Activated CD8-positive, alpha-beta memory T cell treated with anti-CD3 and anti-CD28 coated beads for 4 hours (primary cell): ENCODE data around the gene DNAJC28.
"Not testable (repeated sequence)": the region's sequence is repeated elsewhere in the genome, so short reads cannot be mapped to it uniquely, and the experiment has no call there.

Source experiments
- DNase-seq, 2 donors: peaks; one replicate each; pipeline ENCODE4 v3.0.0-alpha.2; 2020; ENCODE audit warnings: low read depth in 2 of 2

The DNAJC28 gene, protein sequence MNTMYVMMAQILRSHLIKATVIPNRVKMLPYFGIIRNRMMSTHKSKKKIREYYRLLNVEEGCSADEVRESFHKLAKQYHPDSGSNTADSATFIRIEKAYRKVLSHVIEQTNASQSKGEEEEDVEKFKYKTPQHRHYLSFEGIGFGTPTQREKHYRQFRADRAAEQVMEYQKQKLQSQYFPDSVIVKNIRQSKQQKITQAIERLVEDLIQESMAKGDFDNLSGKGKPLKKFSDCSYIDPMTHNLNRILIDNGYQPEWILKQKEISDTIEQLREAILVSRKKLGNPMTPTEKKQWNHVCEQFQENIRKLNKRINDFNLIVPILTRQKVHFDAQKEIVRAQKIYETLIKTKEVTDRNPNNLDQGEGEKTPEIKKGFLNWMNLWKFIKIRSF

GRCh38 chr21:33491373-33492102 lies at the start of gene DNAJC28:
Gene DNAJC28 (minus strand): TSS chr21:33491716. CDS start chr21:33489393, 2,323 bp downstream.
- DNase-seq, result peak; percentile 92 to 93

- DNase-seq, result no peak
These were observed 49.7 kb upstream of the DNAJC28 start for GRCh38 chr21:33541105-33541711.

DNA sequence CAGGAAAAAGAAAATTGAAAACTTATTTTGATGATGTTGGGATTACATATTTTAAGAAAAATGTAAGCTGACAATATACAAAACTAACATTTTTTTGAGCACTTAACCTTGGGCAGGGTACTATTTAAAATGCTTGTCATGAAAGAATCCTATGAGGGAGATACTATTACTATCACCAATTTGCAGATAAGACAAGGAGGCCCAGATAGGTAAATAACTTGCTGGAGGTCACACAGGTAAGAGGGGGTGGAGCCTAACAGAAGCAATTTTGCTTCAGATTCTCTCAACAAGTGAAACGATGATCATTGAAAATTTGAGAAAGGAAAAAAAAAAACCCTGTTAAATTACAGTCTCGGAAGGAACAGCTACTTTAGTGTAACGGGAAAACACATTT lies 49.2 kb upstream of the DNAJC28 start:
- no peak for DNase-seq

DNA sequence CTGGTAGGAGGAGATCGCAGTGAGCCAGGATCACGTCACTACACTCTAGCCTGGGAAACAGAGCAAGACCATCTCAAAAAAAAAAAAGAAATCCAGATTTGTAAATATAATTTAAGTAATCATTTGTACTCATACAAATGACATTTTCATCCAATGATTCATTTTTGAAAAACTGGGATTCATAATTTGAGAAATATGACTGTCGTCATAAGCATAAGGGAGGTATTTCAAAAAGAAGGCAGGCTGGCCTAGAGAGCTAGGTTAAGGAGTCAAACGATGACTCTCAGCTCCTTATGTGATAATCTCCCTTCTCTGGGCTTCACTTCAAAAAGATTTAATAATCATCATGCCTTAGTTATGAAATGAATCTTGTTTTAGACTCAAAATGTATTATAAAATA lies 48.1 kb upstream of the DNAJC28 start:
- DNase-seq, result no peak

DNA sequence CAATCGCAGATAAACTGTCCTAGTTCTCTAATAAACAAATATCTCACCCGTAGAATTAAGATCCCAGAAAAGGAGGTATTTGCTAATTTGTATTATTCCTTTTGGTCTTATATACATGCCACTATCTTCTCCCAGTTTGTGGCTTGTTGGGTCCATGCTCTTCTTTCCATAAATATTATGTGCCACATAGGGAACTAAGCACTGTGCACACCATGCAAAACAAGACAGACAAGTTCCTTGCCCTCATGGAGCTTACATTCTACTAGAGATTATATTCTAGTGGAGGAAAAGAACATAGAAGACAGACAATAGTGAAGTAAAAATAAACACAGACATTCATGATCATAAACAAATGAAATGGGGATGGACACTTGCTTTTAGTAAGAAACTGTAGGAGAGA lies 45.7 kb upstream of the DNAJC28 start:
- no peak for DNase-seq

GRCh38 chr21:33531007-33531406 lies 39.5 kb upstream of the DNAJC28 start:
- no peak for DNase-seq

GRCh38 chr21:33522953-33523349 lies 31.4 kb upstream of the DNAJC28 start:
- no peak for DNase-seq

DNA sequence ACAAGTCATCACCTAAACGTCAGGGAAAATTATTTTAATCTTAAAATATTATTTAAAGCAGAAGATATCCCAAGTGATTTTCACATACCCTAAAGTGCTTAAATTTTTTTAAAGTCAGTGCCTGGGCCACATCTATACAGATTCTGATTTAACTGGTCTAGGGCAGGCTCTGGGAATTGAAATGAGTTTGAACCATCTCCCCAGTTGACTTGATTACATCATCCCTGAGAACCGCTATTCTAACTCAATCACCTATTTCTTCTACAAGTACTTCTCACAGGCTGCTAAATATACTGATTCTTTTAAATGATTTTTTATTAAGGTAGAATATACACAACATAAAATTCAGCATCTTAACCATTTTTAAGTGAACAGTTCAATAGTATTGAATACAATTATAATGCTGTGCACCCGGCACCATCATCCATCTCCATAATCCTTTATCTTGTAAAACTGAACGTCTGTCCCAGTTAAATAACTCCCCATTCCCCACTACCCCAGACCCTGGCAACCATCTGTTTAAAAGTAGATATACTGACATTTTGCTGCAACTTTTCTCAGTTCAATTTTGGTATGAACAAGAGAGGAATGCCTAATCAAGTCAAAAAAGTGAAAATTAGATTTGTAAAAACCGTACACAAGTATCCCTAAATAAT lies 30.9 kb upstream of the DNAJC28 start:
- no peak for DNase-seq

DNA sequence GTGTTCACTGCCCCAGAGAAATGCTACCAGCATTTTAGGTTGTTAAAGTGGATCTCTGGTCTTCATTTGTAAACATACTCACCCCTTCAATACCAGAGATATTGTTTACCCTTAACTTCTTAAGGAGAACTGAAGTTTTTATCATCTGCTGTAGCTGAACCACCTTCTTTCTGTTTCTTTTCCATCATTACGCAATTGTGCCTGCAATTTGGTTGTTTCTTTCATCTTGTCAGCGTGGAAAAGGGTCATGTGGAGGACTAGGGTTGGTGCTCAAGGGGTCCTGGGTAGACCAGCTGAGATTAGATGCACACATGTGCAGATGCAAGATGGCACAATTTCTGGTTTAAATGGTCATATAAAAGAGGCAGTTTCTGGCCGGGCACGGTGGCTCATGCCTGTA lies 27.4 kb upstream of the DNAJC28 start:
- DNase-seq, result no peak

DNA sequence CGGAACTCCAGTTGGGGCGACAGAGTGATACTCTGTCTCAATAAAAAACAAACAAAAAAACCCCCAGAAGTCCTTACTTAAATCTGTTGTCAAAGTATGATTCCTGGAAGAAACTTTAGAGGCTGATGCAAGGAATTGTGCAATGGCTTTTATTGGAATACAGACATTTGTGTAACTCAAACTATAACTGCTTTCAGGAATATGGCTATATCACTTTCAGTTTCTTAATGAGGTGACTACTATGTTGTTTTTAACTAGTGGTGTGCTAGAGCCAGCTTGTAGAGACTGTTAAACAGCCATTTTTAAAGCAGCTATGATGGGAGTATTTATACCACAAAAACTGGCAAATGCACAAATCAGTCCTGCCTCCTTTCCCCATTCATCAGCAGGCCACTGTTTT lies 22.7 kb upstream of the DNAJC28 start:
- no peak for DNase-seq

- no peak for DNase-seq
These were observed 21.0 kb upstream of the DNAJC28 start for GRCh38 chr21:33512481-33512880.

DNA sequence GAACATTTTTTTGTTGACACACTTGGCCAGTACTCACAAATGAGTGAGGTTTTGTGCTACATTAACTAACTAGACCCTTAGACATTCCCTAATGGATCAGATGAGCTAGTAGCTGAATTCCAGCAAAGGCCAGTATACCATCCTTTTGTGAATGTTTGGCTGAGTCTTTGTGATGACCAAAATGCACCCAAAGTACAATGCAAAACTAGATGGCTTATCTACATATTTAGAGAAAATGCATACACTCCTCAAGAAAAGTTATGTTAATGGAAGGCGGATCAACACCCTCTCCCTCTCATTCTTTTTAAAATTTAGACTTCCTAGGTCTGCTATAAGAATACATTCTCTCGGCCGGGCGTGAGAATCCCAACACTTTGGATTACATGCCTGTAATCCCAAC lies 20.1 kb upstream of the DNAJC28 start:
- DNase-seq, result no peak

DNA sequence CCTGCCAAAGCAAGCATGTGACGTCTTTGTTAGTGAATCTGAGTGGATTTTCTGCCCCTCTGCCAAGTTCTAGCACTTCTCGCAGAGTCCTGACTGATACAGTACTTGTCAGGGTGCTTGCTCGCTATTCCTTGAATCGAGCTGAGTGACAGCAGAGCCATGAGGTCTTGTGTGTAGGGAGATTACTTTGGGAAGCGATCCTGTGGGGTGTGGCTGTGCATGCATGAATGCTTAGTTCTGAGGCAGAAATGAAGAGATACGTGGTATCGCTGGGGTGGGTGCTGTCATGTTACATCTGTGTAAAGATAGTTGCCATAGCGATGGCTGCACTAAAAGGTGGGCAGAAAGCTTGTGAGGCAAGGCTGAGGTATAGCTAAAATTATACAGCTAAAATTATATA lies 19.3 kb upstream of the DNAJC28 start:
- DNase-seq, result no peak

- not testable (repeated sequence) for DNase-seq
These were observed 15.5 kb upstream of the DNAJC28 start for GRCh38 chr21:33507003-33507402.

DNA sequence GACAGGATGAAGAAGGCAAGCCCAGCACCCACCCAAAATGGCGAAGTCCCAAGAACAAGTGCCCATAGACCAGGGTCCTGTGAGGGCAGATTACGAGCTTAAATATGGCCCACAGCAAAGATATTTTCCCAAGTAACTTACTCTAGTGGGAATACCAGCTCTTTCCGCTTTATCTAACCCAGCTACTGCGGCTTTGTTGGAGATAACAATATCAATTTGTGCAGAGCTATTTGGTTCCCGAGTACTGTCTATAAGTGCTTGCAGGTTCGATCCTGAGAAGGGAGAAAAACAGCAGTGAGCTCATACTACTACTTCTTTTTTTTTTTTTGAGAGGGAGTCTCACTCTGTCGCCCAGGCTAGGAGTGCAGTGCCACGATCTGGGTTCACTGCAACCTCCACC lies 14.3 kb upstream of the DNAJC28 start:
- no peak for DNase-seq

GRCh38 chr21:33496345-33496744 lies 4.8 kb upstream of the DNAJC28 start:
- no peak for DNase-seq

- no peak for DNase-seq
These were observed 4.2 kb upstream of the DNAJC28 start for GRCh38 chr21:33495743-33496142.

GRCh38 chr21:33493756-33494155 lies 2.2 kb upstream of the DNAJC28 start:
- no peak for DNase-seq

GRCh38 chr21:33492571-33492970 lies 1.1 kb upstream of the DNAJC28 start:
- no peak for DNase-seq

GRCh38 chr21:33490991-33491372 lies 534 bp downstream of the DNAJC28 start:
- no peak for DNase-seq

GRCh38 chr21:33488936-33489335 lies 2.6 kb downstream of the DNAJC28 start:
- no peak for DNase-seq

DNA sequence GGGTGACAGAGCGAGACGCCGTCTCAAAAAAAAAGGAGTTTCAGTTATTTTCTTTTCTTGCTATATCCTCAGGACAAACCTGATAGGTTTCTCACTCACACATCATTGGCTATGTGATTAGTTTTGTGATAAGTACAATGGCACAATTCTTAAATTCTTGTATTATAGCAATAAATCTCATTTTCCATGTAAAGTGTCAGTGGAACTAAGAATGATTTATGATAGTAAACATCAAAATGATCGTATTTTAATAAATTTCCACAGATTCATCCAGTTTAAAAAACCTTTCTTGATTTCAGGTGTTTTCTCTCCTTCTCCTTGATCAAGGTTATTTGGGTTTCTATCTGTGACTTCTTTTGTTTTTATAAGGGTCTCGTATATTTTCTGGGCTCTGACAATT lies 3.5 kb downstream of the DNAJC28 start:
- DNase-seq, result no peak
